CD4-positive, alpha-beta T cell treated with Interleukin-15 for 1 hour (primary cell): ENCODE results near the gene CDKAL1.
"Not testable (repeated sequence)": the region's sequence is repeated elsewhere in the genome, so short reads cannot be mapped to it uniquely, and the experiment has no call there.

ENCODE experiments used
- DNase-seq: peaks from one replicate; pipeline ENCODE4 v3.0.0-alpha.2; 2020

The CDKAL1 gene

GRCh38 chr6:21045135-21045700, 511.0 kb downstream of the CDKAL1 start:
- no peak for DNase-seq

- DNase-seq, result no peak
Observed at GRCh38 chr6:21046276-21046675, 512.0 kb downstream of the CDKAL1 start.

GRCh38 chr6:21048047-21048446, 513.8 kb downstream of the CDKAL1 start:
- no peak for DNase-seq

- DNase-seq, result no peak
Observed at GRCh38 chr6:21049148-21049547, 514.9 kb downstream of the CDKAL1 start.

- DNase-seq, result no peak
Observed at GRCh38 chr6:21049572-21049971, 515.3 kb downstream of the CDKAL1 start.

GRCh38 chr6:21050935-21051334, 516.7 kb downstream of the CDKAL1 start:
- DNase-seq, result no peak

GRCh38 chr6:21051777-21052176, 517.5 kb downstream of the CDKAL1 start:
- no peak for DNase-seq

- no peak for DNase-seq
Observed at GRCh38 chr6:21053612-21054011, 519.4 kb downstream of the CDKAL1 start.

GRCh38 chr6:21055480-21055879, 521.2 kb downstream of the CDKAL1 start:
- not testable (repeated sequence) for DNase-seq

GRCh38 chr6:21061892-21062291, 527.6 kb downstream of the CDKAL1 start:
- no peak for DNase-seq

- no peak for DNase-seq
Observed at GRCh38 chr6:21064756-21065340, 530.6 kb downstream of the CDKAL1 start.

- DNase-seq, result no peak
Observed at GRCh38 chr6:21067521-21067920, 533.3 kb downstream of the CDKAL1 start.

GRCh38 chr6:21070620-21071019, 536.4 kb downstream of the CDKAL1 start:
- DNase-seq, result no peak

GRCh38 chr6:21071780-21072468, 537.7 kb downstream of the CDKAL1 start:
- DNase-seq, result no peak

GRCh38 chr6:21073318-21073839, 539.1 kb downstream of the CDKAL1 start:
- DNase-seq, result no peak

- DNase-seq, result no peak
Observed at GRCh38 chr6:21074484-21074883, 540.2 kb downstream of the CDKAL1 start.

- DNase-seq, result no peak
Observed at GRCh38 chr6:21075986-21076385, 541.7 kb downstream of the CDKAL1 start.

GRCh38 chr6:21078497-21078896, 544.2 kb downstream of the CDKAL1 start:
- DNase-seq, result no peak

GRCh38 chr6:21079468-21080048, 545.3 kb downstream of the CDKAL1 start:
- no peak for DNase-seq

- no peak for DNase-seq
Observed at GRCh38 chr6:21080221-21080620, 546.0 kb downstream of the CDKAL1 start.

GRCh38 chr6:21082091-21082490, 547.8 kb downstream of the CDKAL1 start:
- DNase-seq, result no peak

- no peak for DNase-seq
Observed at GRCh38 chr6:21083708-21084107, 549.5 kb downstream of the CDKAL1 start.

GRCh38 chr6:21084656-21085055, 550.4 kb downstream of the CDKAL1 start:
- DNase-seq, result no peak

GRCh38 chr6:21085211-21085610, 551.0 kb downstream of the CDKAL1 start:
- no peak for DNase-seq
